Adrenal gland (tissue), 5 donors: Measurements from ENCODE around the gene SLC6A8.

Experiments
- POLR2A ChIP-seq, 2 donors: fragments of 450-650 bp; IDR thresholded peaks; one replicate each; pipeline ENCODE4 v1.6.1; 2017; ENCODE audit warnings: antibody characterized with exemption in 2 of 2, mild to moderate bottlenecking in 2 of 2, moderate library complexity in 1 of 2
- TF ChIP-seq, protein P1 (sequence below), 6 experiments: fragments of 450-650 bp in 4 of 6; fragments of 200-600 bp in 2 of 6; sonication (generic) in 1 of 6; IDR thresholded peaks; 1 replicate in 5 of 6; 2 replicates in 1 of 6; pipeline versions ENCODE4 v1.5.1 to v1.8.0; 2016 to 2021; ENCODE audit warnings: antibody characterized with exemption in 6 of 6, mild to moderate bottlenecking in 2 of 6, moderate library complexity in 1 of 6
- donor health status: DM: no; HTN: no; CAD: no.

DNA sequence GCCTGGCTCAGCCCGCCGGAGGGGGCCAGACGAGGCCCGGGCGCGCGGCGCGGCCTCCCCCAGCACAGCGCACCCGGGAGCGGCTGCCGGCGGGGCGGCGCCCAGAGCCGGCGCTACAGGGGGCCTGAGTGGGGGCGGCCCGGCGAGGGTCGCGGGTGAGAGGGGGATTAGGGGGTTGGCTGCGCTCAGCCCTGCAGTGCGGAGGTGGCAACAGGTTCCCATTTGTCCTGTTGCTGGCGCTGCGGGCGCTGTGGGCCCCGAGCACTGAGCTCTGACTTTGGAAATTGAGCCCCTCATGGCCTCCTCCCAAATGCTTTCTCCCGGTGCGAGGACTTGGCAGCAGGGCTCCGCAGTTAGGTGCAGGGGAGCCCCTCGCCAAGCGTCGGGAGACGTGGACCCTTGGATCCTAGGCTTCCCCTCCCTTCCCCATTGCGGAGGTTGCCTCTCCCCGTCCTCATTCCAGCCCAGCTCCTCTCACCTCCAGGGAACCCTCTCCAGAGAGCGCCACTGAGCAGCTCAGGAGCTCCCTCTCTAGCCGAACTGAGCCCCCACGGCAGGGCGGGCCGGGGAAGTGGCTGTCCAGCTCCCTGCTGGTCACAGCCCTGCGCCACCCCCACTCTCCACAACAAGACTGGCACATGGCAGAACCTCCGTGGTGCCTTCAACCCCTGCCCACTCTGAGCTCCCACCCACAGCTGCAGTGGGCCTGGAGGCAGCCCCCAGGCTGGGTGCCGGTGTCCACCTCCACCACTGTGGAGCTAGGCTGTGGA lies 43.2 kb upstream of the SLC6A8 start:
- TF ChIP-seq, protein P1, sequence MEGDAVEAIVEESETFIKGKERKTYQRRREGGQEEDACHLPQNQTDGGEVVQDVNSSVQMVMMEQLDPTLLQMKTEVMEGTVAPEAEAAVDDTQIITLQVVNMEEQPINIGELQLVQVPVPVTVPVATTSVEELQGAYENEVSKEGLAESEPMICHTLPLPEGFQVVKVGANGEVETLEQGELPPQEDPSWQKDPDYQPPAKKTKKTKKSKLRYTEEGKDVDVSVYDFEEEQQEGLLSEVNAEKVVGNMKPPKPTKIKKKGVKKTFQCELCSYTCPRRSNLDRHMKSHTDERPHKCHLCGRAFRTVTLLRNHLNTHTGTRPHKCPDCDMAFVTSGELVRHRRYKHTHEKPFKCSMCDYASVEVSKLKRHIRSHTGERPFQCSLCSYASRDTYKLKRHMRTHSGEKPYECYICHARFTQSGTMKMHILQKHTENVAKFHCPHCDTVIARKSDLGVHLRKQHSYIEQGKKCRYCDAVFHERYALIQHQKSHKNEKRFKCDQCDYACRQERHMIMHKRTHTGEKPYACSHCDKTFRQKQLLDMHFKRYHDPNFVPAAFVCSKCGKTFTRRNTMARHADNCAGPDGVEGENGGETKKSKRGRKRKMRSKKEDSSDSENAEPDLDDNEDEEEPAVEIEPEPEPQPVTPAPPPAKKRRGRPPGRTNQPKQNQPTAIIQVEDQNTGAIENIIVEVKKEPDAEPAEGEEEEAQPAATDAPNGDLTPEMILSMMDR (IDR thresholded peaks at IDR 0.05): no peak
- TF ChIP-seq POLR2A (IDR thresholded peaks at IDR 0.05): no peak
